Measurements from ENCODE around the gene CMIP. TPM values are rescaled to one million over a fixed set of nuclear protein-coding genes. Genes with fewer than 3 reads are reported as not detected.
A peak's percentile ranks its signal among the peaks of the same experiment; 100 is the strongest.

Gene CMIP
- polyA plus RNA-seq, 3 donors, result 0.85 to 61.9 (median 0.93) TPM

- no peaks in the 10 kb centered on the region for H3K9me3 ChIP-seq (replicated peaks in 1 of 2; ENCODE audit: control insufficient read depth in 1 of 2, insufficient read depth in 1 of 2, low read length in 2 of 2)
- peaks cover 98% of the 10 kb centered on the region for H3K79me2 ChIP-seq (ENCODE audit: insufficient read depth, low read length)
- H3K27ac Mint-ChIP-seq, result peak overlapping the region in 5 of 7 donors; percentile 9 to 85 (median 50)
- TF ChIP-seq CTCF (IDR thresholded peaks at IDR 0.05), result no peak
- no peak overlapping the region for H3K4me3 ChIP-seq (replicated peaks in 1 of 3; ENCODE audit: low read depth in 2 of 3, low read length in 3 of 3)
- WGBS (ENCODE audit: insufficient coverage), result 96% methylated on average over 10 of the region's 13 CpGs
- H3K4me2 ChIP-seq (replicated peaks; ENCODE audit: extremely low read depth, low read length, poor library complexity, severe bottlenecking), result no peak overlapping the region
- H3K4me1 Mint-ChIP-seq, result peaks cover 45% of the 10 kb centered on the region
- peaks cover 15 to 16% of the 10 kb centered on the region in 2 donors for H3K4me1 ChIP-seq (ENCODE audit: control insufficient read depth in 1 of 2, insufficient read depth in 2 of 2, low read length in 2 of 2)
- peaks cover 100% of the 10 kb centered on the region for H4K20me1 ChIP-seq (ENCODE audit: insufficient read depth, low read length)
- no peak overlapping the region for H3K4me3 Mint-ChIP-seq
- H3K27me3 ChIP-seq (ENCODE audit: control insufficient read depth in 2 of 2, insufficient read depth in 2 of 2, low read length in 2 of 2), result no peaks in the 10 kb centered on the region
- DNase-seq, result no peak
- H3K9me3 Mint-ChIP-seq, result no peaks in the 10 kb centered on the region
- peaks cover 0 to 2% (median 0%) of the 10 kb centered on the region in 3 donors for H3K27me3 Mint-ChIP-seq (ENCODE audit: low read depth in 3 of 3)
- no peak overlapping the region for H3K9ac ChIP-seq (ENCODE audit: insufficient read depth, low read length, poor library complexity, severe bottlenecking)
- H3K27ac ChIP-seq (ENCODE audit: low read depth in 1 of 2, low read length in 2 of 2), result no peak overlapping the region
- intact Hi-C loops (cut with micrococcal nuclease), result no loop called here
- no peak overlapping the region for H2AFZ ChIP-seq (ENCODE audit: insufficient read depth, low read depth, low read length, poor library complexity, severe bottlenecking)
- peaks cover 0 to 24% of the 10 kb centered on the region in 2 donors for H3K36me3 ChIP-seq (replicated peaks in 1 of 2; ENCODE audit: control insufficient read depth in 1 of 2, insufficient read depth in 2 of 2, low read length in 2 of 2)
- H3K36me3 Mint-ChIP-seq, result peaks cover 15 to 23% of the 10 kb centered on the region in 2 donors
Measured at GRCh38 chr16:81556715-81557284, 112.2 kb downstream of the CMIP start.

DNA sequence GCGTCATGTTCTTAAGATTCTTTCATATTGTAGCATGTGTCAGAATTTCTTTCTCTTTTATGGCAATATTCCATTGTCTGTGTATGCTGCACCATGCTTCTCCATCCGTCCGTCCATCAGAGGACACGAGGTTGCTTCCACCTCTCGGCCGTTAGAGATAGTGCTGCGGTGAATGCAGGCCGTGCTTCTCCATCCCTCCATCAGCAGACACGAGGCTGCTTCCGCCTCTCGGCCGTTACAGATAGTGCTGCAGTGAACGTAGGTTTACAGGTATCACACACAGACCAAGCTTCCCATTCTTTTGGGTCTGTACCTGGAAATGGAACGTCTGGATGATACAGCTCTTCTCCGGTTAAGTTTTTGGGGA is 113.5 kb downstream of the CMIP start:
- peaks cover 12% of the 10 kb centered on the region in 2 donors for H3K4me1 ChIP-seq (ENCODE audit: control insufficient read depth in 1 of 2, insufficient read depth in 2 of 2, low read length in 2 of 2)
- WGBS (ENCODE audit: insufficient coverage), result 98% methylated on average over 12 of the region's 15 CpGs
- no peaks in the 10 kb centered on the region for H3K27me3 ChIP-seq (ENCODE audit: control insufficient read depth in 2 of 2, insufficient read depth in 2 of 2, low read length in 2 of 2)
- Mint-ChIP-seq H3K4me1 (peaks cover 39% of the 10 kb centered on the region), H3K36me3 (peaks cover 20 to 23% of the 10 kb centered on the region in 2 donors), H3K27ac (peak overlapping the region in 4 of 7 donors; percentile 10 to 86 (median 58)), H3K27me3 (ENCODE audit: low read depth in 3 of 3) (peaks cover 0 to 2% (median 0%) of the 10 kb centered on the region in 3 donors), H3K9me3 (no peaks in the 10 kb centered on the region), H3K4me3 (no peak overlapping the region)
- DNase-seq, result no peak
- peak overlapping the region in 1 of 2 donors; percentile 46 for H3K27ac ChIP-seq (ENCODE audit: low read depth in 1 of 2, low read length in 2 of 2)
- H3K36me3 ChIP-seq (replicated peaks in 1 of 2; ENCODE audit: control insufficient read depth in 1 of 2, insufficient read depth in 2 of 2, low read length in 2 of 2), result peaks cover 0 to 24% of the 10 kb centered on the region in 2 donors
- intact Hi-C loops (cut with micrococcal nuclease), result no loop called here
- no peak overlapping the region for H3K4me2 ChIP-seq (replicated peaks; ENCODE audit: extremely low read depth, low read length, poor library complexity, severe bottlenecking)
- H4K20me1 ChIP-seq (ENCODE audit: insufficient read depth, low read length), result peaks cover 100% of the 10 kb centered on the region
- no peaks in the 10 kb centered on the region for H3K9me3 ChIP-seq (replicated peaks in 1 of 2; ENCODE audit: control insufficient read depth in 1 of 2, insufficient read depth in 1 of 2, low read length in 2 of 2)
- H3K4me3 ChIP-seq (replicated peaks in 1 of 3; ENCODE audit: low read depth in 2 of 3, low read length in 3 of 3), result no peak overlapping the region
- H2AFZ ChIP-seq (ENCODE audit: insufficient read depth, low read depth, low read length, poor library complexity, severe bottlenecking), result no peak overlapping the region
- H3K9ac ChIP-seq (ENCODE audit: insufficient read depth, low read length, poor library complexity, severe bottlenecking), result peak overlapping the region; percentile 13
- TF ChIP-seq CTCF (IDR thresholded peaks at IDR 0.05), result no peak
- H3K79me2 ChIP-seq (ENCODE audit: insufficient read depth, low read length), result peaks cover 98% of the 10 kb centered on the region

Measured in CD14-positive monocyte (primary cell).